T-helper 2 cell treated with Interferon-gamma antibody and Interleukin-4, amounts not matched to agents 5 μg/mL and 100 μg/mL, for 36 hours (primary cell): ENCODE measurements around the gene NOXO1.

Experiments
- DNase-seq: peaks from one replicate; pipeline ENCODE4 v3.0.0; 2021; ENCODE audit warnings: low spot score
- H3K27ac Mint-ChIP-seq: one replicate; pipeline ENCODE4 v1.8.0; 2021; ENCODE audit warnings: mild to moderate bottlenecking, mixed read lengths
- H3K27me3 Mint-ChIP-seq: one replicate; pipeline ENCODE4 v1.8.0; 2021; ENCODE audit warnings: low read depth, mixed read lengths
- H3K36me3 Mint-ChIP-seq: one replicate; pipeline ENCODE4 v1.8.0; 2021; ENCODE audit warnings: low read depth, mixed read lengths
- H3K4me1 Mint-ChIP-seq: one replicate; pipeline ENCODE4 v1.8.0; 2021; ENCODE audit warnings: low read depth, mixed read lengths
- H3K4me3 Mint-ChIP-seq: one replicate; pipeline ENCODE4 v1.8.0; 2022; ENCODE audit warnings: mild to moderate bottlenecking, moderate library complexity, mixed read lengths
- H3K9me3 Mint-ChIP-seq: one replicate; pipeline ENCODE4 v1.8.0; 2021; ENCODE audit warnings: mixed read lengths

The NOXO1 gene, protein sequence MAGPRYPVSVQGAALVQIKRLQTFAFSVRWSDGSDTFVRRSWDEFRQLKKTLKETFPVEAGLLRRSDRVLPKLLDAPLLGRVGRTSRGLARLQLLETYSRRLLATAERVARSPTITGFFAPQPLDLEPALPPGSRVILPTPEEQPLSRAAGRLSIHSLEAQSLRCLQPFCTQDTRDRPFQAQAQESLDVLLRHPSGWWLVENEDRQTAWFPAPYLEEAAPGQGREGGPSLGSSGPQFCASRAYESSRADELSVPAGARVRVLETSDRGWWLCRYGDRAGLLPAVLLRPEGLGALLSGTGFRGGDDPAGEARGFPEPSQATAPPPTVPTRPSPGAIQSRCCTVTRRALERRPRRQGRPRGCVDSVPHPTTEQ

DNA sequence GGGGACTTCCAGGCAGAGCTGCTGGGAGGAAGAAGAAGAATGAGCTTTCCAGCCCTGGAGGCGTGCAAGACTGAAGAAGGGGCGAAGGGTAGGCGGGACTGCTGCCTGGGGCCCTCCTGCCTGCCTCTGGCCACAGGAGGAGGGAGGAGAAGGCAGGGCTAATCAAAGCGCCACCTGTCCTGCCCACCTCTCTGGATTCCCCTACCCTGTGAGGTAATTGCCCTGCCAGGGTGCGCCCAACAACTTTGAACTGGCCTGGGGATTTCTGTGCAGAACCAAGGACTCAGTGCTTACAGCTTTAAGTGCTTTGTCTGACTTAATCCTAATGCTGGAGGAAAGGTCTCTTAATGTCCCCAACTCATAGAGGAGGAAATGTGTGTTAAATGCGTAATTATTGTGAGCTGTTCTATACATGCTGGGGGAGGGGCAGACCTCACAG lies at the start of gene NOXO1:
Gene NOXO1, minus strand, starts transcription at position 72 of the 439 bp plus-strand sequence. CDS start 290 bp downstream, outside the sequence.
- DNase-seq, result no peak
- no peak within 1 kb of the TSS for H3K4me3 Mint-ChIP-seq
- H3K27ac Mint-ChIP-seq, result no peak within 1 kb of the TSS
- no peaks in the 10 kb centered on the region for H3K9me3 Mint-ChIP-seq
- H3K36me3 Mint-ChIP-seq, result peaks cover 6% of the 10 kb centered on the region
- H3K27me3 Mint-ChIP-seq, result peaks cover 30% of the 10 kb centered on the region
- H3K4me1 Mint-ChIP-seq, result peaks cover 12% of the 10 kb centered on the region

DNA sequence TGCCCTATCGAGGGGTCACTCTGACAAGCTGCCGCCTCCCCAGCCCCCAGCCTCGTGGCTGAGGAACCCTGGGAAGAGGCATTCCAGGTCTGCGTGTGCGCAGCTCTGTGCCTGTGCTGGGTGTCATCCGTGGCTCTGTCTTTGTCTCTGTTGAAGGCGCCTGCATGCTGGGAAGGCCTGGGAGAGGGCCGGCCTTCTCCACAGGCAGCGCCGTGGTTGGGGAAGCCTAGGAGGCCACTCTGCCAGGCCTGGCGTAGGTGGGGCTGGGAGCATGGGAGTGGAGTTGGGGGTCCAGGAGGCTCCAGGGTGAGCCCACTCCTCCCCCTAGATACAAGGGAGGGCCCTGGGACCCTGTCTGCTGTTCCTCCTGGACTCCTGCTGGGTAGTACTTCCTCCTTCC lies 48.8 kb upstream of the NOXO1 start:
- H3K9me3 Mint-ChIP-seq, result no peaks in the 10 kb centered on the region
- H3K4me3 Mint-ChIP-seq, result no peak overlapping the region
- no peaks in the 10 kb centered on the region for H3K36me3 Mint-ChIP-seq
- DNase-seq, result no peak
- H3K27ac Mint-ChIP-seq, result no peak overlapping the region
- H3K27me3 Mint-ChIP-seq, result peaks cover 24% of the 10 kb centered on the region
- H3K4me1 Mint-ChIP-seq, result no peaks in the 10 kb centered on the region

- H3K9me3 Mint-ChIP-seq, result no peaks in the 10 kb centered on the region
- H3K36me3 Mint-ChIP-seq, result no peaks in the 10 kb centered on the region
- no peak overlapping the region for H3K4me3 Mint-ChIP-seq
- peaks cover 25% of the 10 kb centered on the region for H3K27me3 Mint-ChIP-seq
- DNase-seq, result no peak
- no peak overlapping the region for H3K27ac Mint-ChIP-seq
- H3K4me1 Mint-ChIP-seq, result peaks cover under 1% of the 10 kb centered on the region
Measured at GRCh38 chr16:2029350-2029749, 48.1 kb upstream of the NOXO1 start.

DNA sequence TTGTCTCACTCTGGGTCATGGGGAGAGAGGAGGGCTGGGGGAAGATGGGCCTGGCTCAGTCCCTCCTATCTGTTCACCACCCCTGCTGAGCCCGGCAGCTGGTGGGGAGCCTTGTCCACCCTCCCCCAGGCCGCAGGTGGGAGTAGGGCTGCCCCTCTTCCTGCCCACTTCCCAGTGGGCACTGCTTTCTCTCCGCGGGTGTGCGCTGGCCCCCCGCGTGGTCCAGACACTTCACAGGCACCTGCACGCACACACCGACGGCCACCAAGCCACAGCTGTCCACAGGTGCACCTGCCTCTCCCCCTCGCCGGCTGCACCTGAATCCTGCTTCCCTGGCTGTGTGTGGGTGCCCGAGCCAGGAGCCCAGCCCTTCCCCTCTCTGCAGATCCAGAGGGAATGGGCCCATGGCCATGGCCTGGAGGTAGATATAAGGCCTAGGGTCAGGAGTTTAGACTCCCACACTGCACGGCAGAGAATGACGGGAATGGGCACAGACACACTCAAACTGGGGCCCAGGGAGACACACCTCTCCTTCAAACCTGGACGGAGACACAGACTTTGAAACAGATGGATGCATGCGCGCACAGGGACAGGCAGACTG lies 47.5 kb upstream of the NOXO1 start:
- DNase-seq, result no peak
- H3K4me1 Mint-ChIP-seq, result peaks cover 2% of the 10 kb centered on the region
- no peaks in the 10 kb centered on the region for H3K36me3 Mint-ChIP-seq
- peaks cover 27% of the 10 kb centered on the region for H3K27me3 Mint-ChIP-seq
- no peak overlapping the region for H3K27ac Mint-ChIP-seq
- H3K4me3 Mint-ChIP-seq, result no peak overlapping the region
- no peaks in the 10 kb centered on the region for H3K9me3 Mint-ChIP-seq

GRCh38 chr16:2028146-2028545 lies 46.9 kb upstream of the NOXO1 start:
- no peak overlapping the region for H3K4me3 Mint-ChIP-seq

DNA sequence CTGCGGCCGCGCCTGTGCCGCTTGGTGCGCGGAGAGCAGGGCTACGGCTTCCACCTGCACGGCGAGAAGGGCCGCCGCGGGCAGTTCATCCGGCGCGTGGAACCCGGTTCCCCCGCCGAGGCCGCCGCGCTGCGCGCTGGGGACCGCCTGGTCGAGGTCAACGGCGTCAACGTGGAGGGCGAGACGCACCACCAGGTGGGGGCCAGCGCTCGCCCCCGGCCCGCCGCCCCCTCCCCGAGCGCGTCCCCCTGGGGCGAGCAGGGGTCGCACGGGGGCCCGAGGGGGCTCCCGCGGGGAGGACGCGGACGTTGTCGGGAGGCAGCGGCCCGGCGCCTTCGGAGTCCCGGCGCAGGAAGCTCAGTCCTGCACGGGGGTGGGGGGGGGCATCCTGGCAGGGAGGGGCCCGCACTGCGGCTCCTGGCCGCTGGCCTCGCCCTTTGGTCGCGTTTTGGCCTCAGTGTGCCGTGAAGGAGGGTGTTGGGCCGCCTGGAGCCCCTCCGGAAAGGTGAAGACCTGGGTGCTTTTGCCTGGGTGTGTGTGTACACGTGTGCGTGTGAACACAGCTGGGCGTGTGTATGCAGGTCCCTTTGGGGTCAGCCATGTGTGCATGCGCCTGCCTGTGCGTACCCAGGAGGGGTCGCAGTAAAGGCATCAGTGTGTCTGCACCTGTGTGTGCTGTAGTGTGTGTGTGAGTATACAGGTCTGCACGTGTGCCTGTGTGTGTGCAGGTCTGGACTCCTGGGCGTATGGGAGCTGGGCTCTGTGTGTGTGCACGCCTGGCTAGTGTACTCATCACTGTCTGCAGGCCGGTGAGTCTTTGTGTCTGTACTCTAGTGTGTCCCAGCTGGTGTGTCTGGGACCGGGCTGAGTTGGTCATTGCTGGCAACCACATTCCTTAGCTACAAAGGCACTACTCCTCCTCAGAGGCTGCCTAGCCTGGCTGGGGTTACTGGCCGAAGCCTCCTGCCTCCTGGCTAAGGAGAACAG lies 46.0 kb upstream of the NOXO1 start:
- Mint-ChIP-seq H3K27me3 (peaks cover 32% of the 10 kb centered on the region), H3K27ac (no peak overlapping the region), H3K4me3 (peak overlapping the region; percentile 66), H3K9me3 (no peaks in the 10 kb centered on the region), H3K4me1 (peaks cover 11% of the 10 kb centered on the region), H3K36me3 (no peaks in the 10 kb centered on the region)
- DNase-seq, result no peak

More at GRCh38 chr16:2028146-2028545, 46.9 kb upstream of the NOXO1 start:
- Mint-ChIP-seq H3K27me3 (peaks cover 27% of the 10 kb centered on the region), H3K9me3 (no peaks in the 10 kb centered on the region), H3K27ac (no peak overlapping the region), H3K4me1 (peaks cover 4% of the 10 kb centered on the region), H3K36me3 (no peaks in the 10 kb centered on the region)
- no peak for DNase-seq

GRCh38 chr16:2026461-2027023 lies 45.3 kb upstream of the NOXO1 start, which contains the start of gene NHERF2:
NHERF2 (plus strand) TSS chr16:2026902; CDS start chr16:2027006, 104 bp downstream.
- H3K27ac Mint-ChIP-seq, result no peak within 1 kb of the TSS
- no peaks in the 10 kb centered on the region for H3K9me3 Mint-ChIP-seq
- H3K4me3 Mint-ChIP-seq, result peak within 1 kb of the TSS; percentile 66

DNA sequence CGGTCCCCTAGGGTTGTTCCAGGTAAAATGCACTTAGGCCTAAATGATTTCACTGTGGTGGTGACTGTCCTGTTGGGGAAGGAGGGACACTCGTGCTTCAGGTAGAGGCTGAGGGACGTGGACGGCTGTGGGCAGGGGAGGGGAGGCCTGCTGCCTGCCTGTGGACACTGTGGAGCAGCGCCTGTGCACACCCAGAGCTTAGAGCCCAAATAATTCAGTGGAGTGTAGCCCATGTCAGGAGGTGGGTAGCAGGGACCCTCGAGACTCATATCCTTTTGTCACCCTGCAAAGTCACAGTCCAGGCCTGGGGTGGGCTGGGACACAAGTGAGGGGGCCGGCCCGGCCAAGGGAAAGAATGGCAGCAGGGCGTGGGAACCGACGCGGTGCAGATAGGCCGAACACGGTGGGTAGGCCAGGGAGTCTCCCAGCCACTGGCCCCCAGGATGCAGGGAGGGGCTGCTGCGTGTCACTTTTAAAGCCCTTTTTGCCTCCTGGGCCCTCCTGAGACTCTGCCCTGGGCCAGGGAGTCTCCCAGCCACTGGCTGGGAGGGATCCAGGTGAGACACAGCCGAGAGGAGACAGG lies 44.7 kb upstream of the NOXO1 start:
- Mint-ChIP-seq H3K9me3 (no peaks in the 10 kb centered on the region), H3K4me1 (peaks cover 11% of the 10 kb centered on the region), H3K27ac (no peak overlapping the region), H3K36me3 (no peaks in the 10 kb centered on the region), H3K27me3 (peaks cover 41% of the 10 kb centered on the region), H3K4me3 (peak overlapping the region; percentile 59)
- no peak for DNase-seq

More at GRCh38 chr16:2026461-2027023, 45.3 kb upstream of the NOXO1 start, which contains the start of gene NHERF2:
- Mint-ChIP-seq H3K27me3 (peaks cover 35% of the 10 kb centered on the region), H3K36me3 (no peaks in the 10 kb centered on the region), H3K4me1 (peaks cover 11% of the 10 kb centered on the region)
- DNase-seq, result no peak

DNA sequence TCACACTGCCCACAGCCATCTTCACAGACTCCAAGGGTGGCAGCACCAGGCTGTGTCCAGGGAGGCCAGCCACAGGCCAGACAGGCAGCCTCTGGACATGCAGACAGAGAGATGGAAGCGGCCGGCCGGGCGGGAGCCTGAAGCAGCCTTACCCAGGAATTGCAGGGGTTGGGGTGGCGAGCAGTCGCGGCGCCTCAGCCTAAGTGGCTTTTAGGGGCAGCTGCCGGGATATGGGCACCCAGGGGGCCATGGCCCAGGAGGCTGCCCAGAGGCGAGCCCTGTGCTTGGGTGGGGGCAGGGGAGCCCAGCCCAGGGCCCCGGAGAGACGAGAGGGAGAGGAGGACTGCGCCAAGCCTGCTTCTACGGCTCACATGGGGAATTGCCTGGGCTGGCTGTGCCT lies 44.0 kb upstream of the NOXO1 start:
- no peak for DNase-seq
- Mint-ChIP-seq H3K4me3 (peak overlapping the region; percentile 59), H3K36me3 (no peaks in the 10 kb centered on the region), H3K27ac (no peak overlapping the region), H3K27me3 (peaks cover 46% of the 10 kb centered on the region), H3K4me1 (peaks cover 11% of the 10 kb centered on the region), H3K9me3 (no peaks in the 10 kb centered on the region)

- H3K9me3 Mint-ChIP-seq, result no peaks in the 10 kb centered on the region
- H3K27ac Mint-ChIP-seq, result peak overlapping the region; percentile 59
- no peaks in the 10 kb centered on the region for H3K36me3 Mint-ChIP-seq
- H3K4me1 Mint-ChIP-seq, result peaks cover 11% of the 10 kb centered on the region
- H3K4me3 Mint-ChIP-seq, result peak overlapping the region; percentile 28
- DNase-seq, result no peak
- H3K27me3 Mint-ChIP-seq, result peaks cover 49% of the 10 kb centered on the region
Measured at GRCh38 chr16:2024032-2024420, 42.8 kb upstream of the NOXO1 start.

DNA sequence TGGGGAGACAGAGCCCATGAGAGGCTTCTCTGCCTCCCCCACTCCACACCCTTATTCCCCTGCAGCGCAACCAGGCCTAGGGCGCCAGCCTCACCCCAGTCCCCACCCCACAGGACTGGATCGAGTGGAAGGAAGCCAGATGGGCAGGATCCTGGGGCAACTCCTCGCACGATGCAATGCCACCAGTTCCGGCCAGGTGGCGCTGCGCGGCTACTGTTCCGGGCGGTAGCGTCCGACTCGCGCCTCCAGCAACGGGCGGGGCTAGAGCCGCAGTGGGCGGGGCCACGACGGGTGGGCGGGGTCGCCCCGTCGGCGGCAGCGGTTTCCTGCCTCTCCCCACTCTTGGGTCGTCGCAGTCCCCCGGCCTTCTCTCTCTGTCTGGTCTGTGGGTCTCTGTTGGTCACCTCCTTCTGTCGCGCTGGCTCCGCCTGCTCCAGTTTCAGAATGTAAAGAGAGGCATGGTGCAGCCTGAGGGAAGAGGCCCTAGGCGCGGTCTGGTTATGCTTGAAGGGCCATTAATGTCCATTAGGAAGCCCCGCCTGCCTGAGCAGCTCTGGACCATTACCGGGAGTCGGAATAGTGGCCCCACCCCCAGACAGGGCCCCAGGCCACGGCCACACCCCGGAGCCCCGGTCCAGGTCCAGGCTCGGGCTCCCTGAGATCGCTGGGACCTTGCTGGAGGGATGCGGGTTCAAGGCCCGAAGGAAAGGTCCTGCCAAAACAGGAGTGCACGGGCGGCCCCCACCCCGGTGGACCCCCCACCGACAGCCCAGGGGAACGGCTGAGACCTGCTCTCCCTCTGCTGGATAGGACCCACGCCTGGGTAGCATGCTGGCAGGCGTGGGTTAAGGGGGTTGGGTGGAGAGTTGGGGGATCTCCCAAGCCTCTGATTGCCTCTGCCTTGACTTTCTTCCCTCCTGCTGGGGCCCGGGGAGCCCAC lies 42.1 kb upstream of the NOXO1 start:
- Mint-ChIP-seq H3K27me3 (peaks cover 47% of the 10 kb centered on the region), H3K4me3 (peak overlapping the region; percentile 71), H3K4me1 (peaks cover 11% of the 10 kb centered on the region), H3K27ac (peak overlapping the region; percentile 69), H3K9me3 (no peaks in the 10 kb centered on the region), H3K36me3 (no peaks in the 10 kb centered on the region)
- DNase-seq, result peak; percentile 91

- H3K36me3 Mint-ChIP-seq, result no peaks in the 10 kb centered on the region
- no peak for DNase-seq
- peak overlapping the region; percentile 71 for H3K4me3 Mint-ChIP-seq
- no peaks in the 10 kb centered on the region for H3K9me3 Mint-ChIP-seq
- peaks cover 43% of the 10 kb centered on the region for H3K27me3 Mint-ChIP-seq
- peaks cover 11% of the 10 kb centered on the region for H3K4me1 Mint-ChIP-seq
- no peak overlapping the region for H3K27ac Mint-ChIP-seq
Measured at GRCh38 chr16:2022723-2023091, 41.4 kb upstream of the NOXO1 start.
